WTC11 (cell line): ENCODE data around the gene ARHGEF17. TPM values are rescaled to one million over a fixed set of nuclear protein-coding genes. Genes with fewer than 3 reads are reported as not detected.

Experiments
- ATAC-seq: fragments of 200-7000 bp; cut with Tn5 transposase; 2 replicates; pipeline ENCODE4 v1.10.0; 2021; ENCODE audit warnings: mild to moderate bottlenecking, moderate library complexity
- CTCF ChIA-PET: fragments of 300-600 bp; sonication (Branson Sonifier 250); formaldehyde crosslinking; loops from one replicate; lab custom pipeline; 2021; ENCODE audit warnings: antibody characterized with exemption; lab: Charles Lee
- POLR2A ChIA-PET: fragments of 350-600 bp; sonication (Branson Sonifier 250); formaldehyde crosslinking; loops from one replicate; lab custom pipeline; 2021; ENCODE audit warnings: antibody characterized with exemption; lab: Charles Lee
- DNase-seq: peaks from one replicate; pipeline ENCODE4 v3.0.0; 2021; ENCODE audit warnings: low spot score
- H3K27ac Mint-ChIP-seq: 2 replicates; pipeline ENCODE4 v1.8.0; 2021; ENCODE audit warnings: mixed read lengths
- H3K27me3 Mint-ChIP-seq: 2 replicates; pipeline ENCODE4 v1.8.0; 2021; ENCODE audit warnings: low read depth, mild to moderate bottlenecking, moderate library complexity, mixed read lengths
- H3K36me3 Mint-ChIP-seq: 2 replicates; pipeline ENCODE4 v1.8.0; 2021; ENCODE audit warnings: mixed read lengths
- H3K4me1 Mint-ChIP-seq: 2 replicates; pipeline ENCODE4 v1.8.0; 2022; ENCODE audit warnings: mixed read lengths
- H3K4me3 Mint-ChIP-seq: 2 replicates; pipeline ENCODE4 v1.8.0; 2021; ENCODE audit warnings: mild to moderate bottlenecking, moderate library complexity, mixed read lengths
- H3K9me3 Mint-ChIP-seq: 2 replicates; pipeline ENCODE4 v1.8.0; 2021; ENCODE audit warnings: mixed read lengths
- ELF4 ChIP-seq: sonication (generic); formaldehyde crosslinking; IDR thresholded peaks from 2 replicates; pipeline ENCODE4 v1.8.1; 2022; ENCODE audit warnings: low read depth, mild to moderate bottlenecking, moderate library complexity, missing genetic modification reagents
- ERG ChIP-seq: fragments of 250-450 bp; sonication (Bioruptor Pico); IDR thresholded peaks from 2 replicates; pipeline ENCODE4 v1.8.0; 2021; ENCODE audit warnings: mild to moderate bottlenecking
- FOXK1 ChIP-seq: sonication (generic); formaldehyde crosslinking; IDR thresholded peaks from 2 replicates; pipeline ENCODE4 v1.8.0; 2022; ENCODE audit warnings: mild to moderate bottlenecking, moderate library complexity, missing genetic modification reagents
- KAT7 ChIP-seq: sonication (generic); formaldehyde crosslinking; IDR thresholded peaks from 2 replicates; pipeline ENCODE4 v1.8.1; 2023; ENCODE audit warnings: missing genetic modification reagents, mild to moderate bottlenecking, borderline replicate concordance
- NFYB ChIP-seq: sonication (generic); formaldehyde crosslinking; conservative IDR thresholded peaks from 2 replicates; pipeline ENCODE4 v1.8.0; 2022; ENCODE audit warnings: low read depth, missing genetic modification reagents
- OVOL2 ChIP-seq: fragments of 250-450 bp; sonication (Bioruptor Pico); IDR thresholded peaks from 2 replicates; pipeline ENCODE4 v1.9.0; 2021; ENCODE audit warnings: mild to moderate bottlenecking, borderline replicate concordance
- SP1 ChIP-seq: sonication (generic); formaldehyde crosslinking; conservative IDR thresholded peaks from 2 replicates; pipeline ENCODE4 v1.8.1; 2022; ENCODE audit warnings: missing genetic modification reagents
- TCF7 ChIP-seq: sonication (generic); formaldehyde crosslinking; IDR thresholded peaks from 2 replicates; pipeline ENCODE4 v1.8.0; 2022; ENCODE audit warnings: mild to moderate bottlenecking, low read depth, missing genetic modification reagents, moderate library complexity
- TEAD4 ChIP-seq: sonication (generic); formaldehyde crosslinking; IDR thresholded peaks from 2 replicates; pipeline ENCODE4 v1.8.0; 2022; ENCODE audit warnings: mild to moderate bottlenecking, missing genetic modification reagents
- USF2 ChIP-seq: sonication (generic); formaldehyde crosslinking; IDR thresholded peaks from 2 replicates; pipeline ENCODE4 v1.8.1; 2023; ENCODE audit warnings: mild to moderate bottlenecking, missing genetic modification reagents, moderate library complexity
- ZNF232 ChIP-seq: sonication (generic); formaldehyde crosslinking; IDR thresholded peaks from 2 replicates; pipeline ENCODE4 v1.8.0; 2022; ENCODE audit warnings: mild to moderate bottlenecking, missing genetic modification reagents
- ZNF281 ChIP-seq: sonication (generic); formaldehyde crosslinking; IDR thresholded peaks from 2 replicates; pipeline ENCODE4 v1.8.0; 2023; ENCODE audit warnings: mild to moderate bottlenecking, missing genetic modification reagents
- ZNF396 ChIP-seq: fragments of 250-450 bp; sonication (Bioruptor Pico); IDR thresholded peaks from 2 replicates; pipeline ENCODE4 v1.8.0; 2021; ENCODE audit warnings: mild to moderate bottlenecking, moderate library complexity, borderline replicate concordance
- ZNF671 ChIP-seq: fragments of 250-450 bp; sonication (Bioruptor Pico); IDR thresholded peaks from 2 replicates; pipeline ENCODE4 v1.8.0; 2021; ENCODE audit warnings: mild to moderate bottlenecking
- total RNA-seq: library from RNA; stranded (reverse); gene quantifications from 3 replicates; pipeline ENCODE4 v1.2.3, GENCODE V29; 2021
- TF ChIP-seq, protein P1 (sequence below): sonication (generic); formaldehyde crosslinking; IDR thresholded peaks from 2 replicates; pipeline ENCODE4 v1.8.1; 2023; ENCODE audit warnings: mild to moderate bottlenecking, missing genetic modification reagents, borderline replicate concordance
- TF ChIP-seq, protein P2 (sequence below): sonication (generic); formaldehyde crosslinking; IDR thresholded peaks from 2 replicates; pipeline ENCODE4 v1.8.0; 2023; ENCODE audit warnings: missing genetic modification reagents, mild to moderate bottlenecking, borderline replicate concordance
- TF ChIP-seq, protein P3 (sequence below): sonication (generic); formaldehyde crosslinking; IDR thresholded peaks from 2 replicates; pipeline ENCODE4 v1.8.0; 2022; ENCODE audit warnings: mild to moderate bottlenecking, missing genetic modification reagents
- TF ChIP-seq, protein P4 (sequence below): sonication (generic); formaldehyde crosslinking; IDR thresholded peaks from 2 replicates; pipeline ENCODE4 v1.8.0; 2022; ENCODE audit warnings: mild to moderate bottlenecking, missing genetic modification reagents

The ARHGEF17 gene
- total RNA-seq, 1 experiment from 2014 or later: 18.2 TPM

GRCh38 chr11:73310076-73310475 lies 2.0 kb downstream of the ARHGEF17 start (continued):
- TF ChIP-seq, protein P1, sequence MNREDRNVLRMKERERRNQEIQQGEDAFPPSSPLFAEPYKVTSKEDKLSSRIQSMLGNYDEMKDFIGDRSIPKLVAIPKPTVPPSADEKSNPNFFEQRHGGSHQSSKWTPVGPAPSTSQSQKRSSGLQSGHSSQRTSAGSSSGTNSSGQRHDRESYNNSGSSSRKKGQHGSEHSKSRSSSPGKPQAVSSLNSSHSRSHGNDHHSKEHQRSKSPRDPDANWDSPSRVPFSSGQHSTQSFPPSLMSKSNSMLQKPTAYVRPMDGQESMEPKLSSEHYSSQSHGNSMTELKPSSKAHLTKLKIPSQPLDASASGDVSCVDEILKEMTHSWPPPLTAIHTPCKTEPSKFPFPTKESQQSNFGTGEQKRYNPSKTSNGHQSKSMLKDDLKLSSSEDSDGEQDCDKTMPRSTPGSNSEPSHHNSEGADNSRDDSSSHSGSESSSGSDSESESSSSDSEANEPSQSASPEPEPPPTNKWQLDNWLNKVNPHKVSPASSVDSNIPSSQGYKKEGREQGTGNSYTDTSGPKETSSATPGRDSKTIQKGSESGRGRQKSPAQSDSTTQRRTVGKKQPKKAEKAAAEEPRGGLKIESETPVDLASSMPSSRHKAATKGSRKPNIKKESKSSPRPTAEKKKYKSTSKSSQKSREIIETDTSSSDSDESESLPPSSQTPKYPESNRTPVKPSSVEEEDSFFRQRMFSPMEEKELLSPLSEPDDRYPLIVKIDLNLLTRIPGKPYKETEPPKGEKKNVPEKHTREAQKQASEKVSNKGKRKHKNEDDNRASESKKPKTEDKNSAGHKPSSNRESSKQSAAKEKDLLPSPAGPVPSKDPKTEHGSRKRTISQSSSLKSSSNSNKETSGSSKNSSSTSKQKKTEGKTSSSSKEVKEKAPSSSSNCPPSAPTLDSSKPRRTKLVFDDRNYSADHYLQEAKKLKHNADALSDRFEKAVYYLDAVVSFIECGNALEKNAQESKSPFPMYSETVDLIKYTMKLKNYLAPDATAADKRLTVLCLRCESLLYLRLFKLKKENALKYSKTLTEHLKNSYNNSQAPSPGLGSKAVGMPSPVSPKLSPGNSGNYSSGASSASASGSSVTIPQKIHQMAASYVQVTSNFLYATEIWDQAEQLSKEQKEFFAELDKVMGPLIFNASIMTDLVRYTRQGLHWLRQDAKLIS: no peak

GRCh38 chr11:73310661-73311393 lies 2.8 kb downstream of the ARHGEF17 start:
- Mint-ChIP-seq H3K36me3 (no peaks in the 10 kb centered on the region), H3K4me1 (peaks cover 38% of the 10 kb centered on the region), H3K9me3 (no peaks in the 10 kb centered on the region), H3K27me3 (peaks cover 32% of the 10 kb centered on the region), H3K4me3 (no peak overlapping the region), H3K27ac (no peak overlapping the region)
- TF ChIP-seq ZNF281 (CRISPR knock-in tag): no peak
- TF ChIP-seq, protein P2, sequence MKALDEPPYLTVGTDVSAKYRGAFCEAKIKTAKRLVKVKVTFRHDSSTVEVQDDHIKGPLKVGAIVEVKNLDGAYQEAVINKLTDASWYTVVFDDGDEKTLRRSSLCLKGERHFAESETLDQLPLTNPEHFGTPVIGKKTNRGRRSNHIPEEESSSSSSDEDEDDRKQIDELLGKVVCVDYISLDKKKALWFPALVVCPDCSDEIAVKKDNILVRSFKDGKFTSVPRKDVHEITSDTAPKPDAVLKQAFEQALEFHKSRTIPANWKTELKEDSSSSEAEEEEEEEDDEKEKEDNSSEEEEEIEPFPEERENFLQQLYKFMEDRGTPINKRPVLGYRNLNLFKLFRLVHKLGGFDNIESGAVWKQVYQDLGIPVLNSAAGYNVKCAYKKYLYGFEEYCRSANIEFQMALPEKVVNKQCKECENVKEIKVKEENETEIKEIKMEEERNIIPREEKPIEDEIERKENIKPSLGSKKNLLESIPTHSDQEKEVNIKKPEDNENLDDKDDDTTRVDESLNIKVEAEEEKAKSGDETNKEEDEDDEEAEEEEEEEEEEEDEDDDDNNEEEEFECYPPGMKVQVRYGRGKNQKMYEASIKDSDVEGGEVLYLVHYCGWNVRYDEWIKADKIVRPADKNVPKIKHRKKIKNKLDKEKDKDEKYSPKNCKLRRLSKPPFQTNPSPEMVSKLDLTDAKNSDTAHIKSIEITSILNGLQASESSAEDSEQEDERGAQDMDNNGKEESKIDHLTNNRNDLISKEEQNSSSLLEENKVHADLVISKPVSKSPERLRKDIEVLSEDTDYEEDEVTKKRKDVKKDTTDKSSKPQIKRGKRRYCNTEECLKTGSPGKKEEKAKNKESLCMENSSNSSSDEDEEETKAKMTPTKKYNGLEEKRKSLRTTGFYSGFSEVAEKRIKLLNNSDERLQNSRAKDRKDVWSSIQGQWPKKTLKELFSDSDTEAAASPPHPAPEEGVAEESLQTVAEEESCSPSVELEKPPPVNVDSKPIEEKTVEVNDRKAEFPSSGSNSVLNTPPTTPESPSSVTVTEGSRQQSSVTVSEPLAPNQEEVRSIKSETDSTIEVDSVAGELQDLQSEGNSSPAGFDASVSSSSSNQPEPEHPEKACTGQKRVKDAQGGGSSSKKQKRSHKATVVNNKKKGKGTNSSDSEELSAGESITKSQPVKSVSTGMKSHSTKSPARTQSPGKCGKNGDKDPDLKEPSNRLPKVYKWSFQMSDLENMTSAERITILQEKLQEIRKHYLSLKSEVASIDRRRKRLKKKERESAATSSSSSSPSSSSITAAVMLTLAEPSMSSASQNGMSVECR (CRISPR knock-in tag): no peak
- TF ChIP-seq, protein P3, sequence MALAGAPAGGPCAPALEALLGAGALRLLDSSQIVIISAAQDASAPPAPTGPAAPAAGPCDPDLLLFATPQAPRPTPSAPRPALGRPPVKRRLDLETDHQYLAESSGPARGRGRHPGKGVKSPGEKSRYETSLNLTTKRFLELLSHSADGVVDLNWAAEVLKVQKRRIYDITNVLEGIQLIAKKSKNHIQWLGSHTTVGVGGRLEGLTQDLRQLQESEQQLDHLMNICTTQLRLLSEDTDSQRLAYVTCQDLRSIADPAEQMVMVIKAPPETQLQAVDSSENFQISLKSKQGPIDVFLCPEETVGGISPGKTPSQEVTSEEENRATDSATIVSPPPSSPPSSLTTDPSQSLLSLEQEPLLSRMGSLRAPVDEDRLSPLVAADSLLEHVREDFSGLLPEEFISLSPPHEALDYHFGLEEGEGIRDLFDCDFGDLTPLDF (CRISPR knock-in tag): no peak
- TF ChIP-seq ZNF671: no peak
- TF ChIP-seq KAT7 (CRISPR knock-in tag): no peak
- no peak for TF ChIP-seq TCF7 (CRISPR knock-in tag)
- no peak for TF ChIP-seq NFYB (CRISPR knock-in tag)
- TF ChIP-seq TEAD4 (CRISPR knock-in tag): no peak
- no peak for TF ChIP-seq OVOL2
- TF ChIP-seq ZNF396: no peak
- TF ChIP-seq FOXK1: no peak
- no peak for TF ChIP-seq ZNF232 (CRISPR knock-in tag)
- no peak for TF ChIP-seq SP1 (CRISPR knock-in tag)
- TF ChIP-seq, protein P4, sequence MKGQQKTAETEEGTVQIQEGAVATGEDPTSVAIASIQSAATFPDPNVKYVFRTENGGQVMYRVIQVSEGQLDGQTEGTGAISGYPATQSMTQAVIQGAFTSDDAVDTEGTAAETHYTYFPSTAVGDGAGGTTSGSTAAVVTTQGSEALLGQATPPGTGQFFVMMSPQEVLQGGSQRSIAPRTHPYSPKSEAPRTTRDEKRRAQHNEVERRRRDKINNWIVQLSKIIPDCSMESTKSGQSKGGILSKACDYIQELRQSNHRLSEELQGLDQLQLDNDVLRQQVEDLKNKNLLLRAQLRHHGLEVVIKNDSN (CRISPR knock-in tag): no peak
- no peak for TF ChIP-seq ELF4 (CRISPR knock-in tag)
- TF ChIP-seq USF2 (CRISPR knock-in tag): no peak
- no peak for TF ChIP-seq ERG (CRISPR knock-in tag)
- CTCF ChIA-PET: interaction anchor here (2.0 to 7.6 kb wide), 4 partner anchors 25 to 51 kb away, joined by 8 to 270 read pairs (median 126); no protein-coding TSS in a partner anchor
- no peak for ATAC-seq
- POLR2A ChIA-PET: no interaction called here
- DNase-seq: no peak
